Measurements from ENCODE around the gene PSMA1. TPM values are rescaled to one million over a fixed set of nuclear protein-coding genes. Genes with fewer than 3 reads are reported as not detected.

PSMA1 gene
- total RNA-seq, 2 donors from 2014 or later, result 248 to 268 TPM

- DNase-seq (no peak), ATAC-seq (replicated peaks in 1 of 2) (no peak)
- H3K4me3 Mint-ChIP-seq, result no peak overlapping the region
- no peaks in the 10 kb centered on the region for H3K4me1 Mint-ChIP-seq (ENCODE audit: low read depth)
- no peaks in the 10 kb centered on the region for H3K9me3 Mint-ChIP-seq
- peaks cover 3 to 19% of the 10 kb centered on the region in 2 donors for H3K36me3 Mint-ChIP-seq (ENCODE audit: insufficient read depth in 2 of 2)
- peak overlapping the region; percentile 3 for H3K27ac Mint-ChIP-seq
- H3K27me3 Mint-ChIP-seq (ENCODE audit: low read depth), result no peaks in the 10 kb centered on the region
Measured at GRCh38 chr11:14455648-14456430, 64.3 kb downstream of the PSMA1 start.

Other genes starting within 250 kb of the PSMA1 start
- 10 to 100 TPM; 59.2 to 64.2 TPM for gene RRAS2, start 161.2 kb downstream of the PSMA1 start, total RNA-seq
- 100 to 1,000 TPM; 136 to 144 TPM for gene COPB1, start 20.6 kb downstream of the PSMA1 start, total RNA-seq
- gene PDE3B, start 123.4 kb upstream of the PSMA1 start, total RNA-seq, result 10 to 100 TPM; 79.2 to 92.1 TPM

Data from activated T-cell treated with anti-CD3 and anti-CD28 coated beads, Interleukin-2, amount 50 U/mL, for 72 hours (primary cell).